Measurements from ENCODE around the gene INPP4B.

The INPP4B gene

DNA sequence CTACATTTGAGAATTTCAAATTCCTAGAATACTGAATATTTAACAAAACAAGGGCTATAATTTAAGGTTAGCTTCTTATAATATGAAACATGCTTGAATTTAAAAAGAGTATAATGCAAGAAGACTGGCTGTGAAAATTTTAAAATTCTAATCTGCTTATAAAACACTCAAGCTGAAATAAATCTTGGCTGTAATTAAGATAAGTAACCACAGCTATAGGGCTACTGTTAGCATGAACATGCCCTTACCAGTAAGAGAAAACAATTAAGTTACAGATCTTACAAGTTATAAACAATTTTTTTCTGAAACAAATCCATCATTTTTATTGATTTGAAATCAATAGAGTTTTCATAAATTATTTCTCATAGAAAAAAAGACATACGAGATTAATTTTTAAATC is 148.2 kb downstream of the INPP4B start:
- peaks cover 67% of the 10 kb centered on the region for H3K4me1 Mint-ChIP-seq (ENCODE audit: low read depth)
- H3K9me3 Mint-ChIP-seq: no peaks in the 10 kb centered on the region
- H3K36me3 Mint-ChIP-seq (ENCODE audit: low read depth): peaks cover 11% of the 10 kb centered on the region
- H3K27ac Mint-ChIP-seq: no peak overlapping the region
- no peaks in the 10 kb centered on the region for H3K27me3 Mint-ChIP-seq
- DNase-seq: no peak
- H3K4me3 Mint-ChIP-seq: no peak overlapping the region

DNA sequence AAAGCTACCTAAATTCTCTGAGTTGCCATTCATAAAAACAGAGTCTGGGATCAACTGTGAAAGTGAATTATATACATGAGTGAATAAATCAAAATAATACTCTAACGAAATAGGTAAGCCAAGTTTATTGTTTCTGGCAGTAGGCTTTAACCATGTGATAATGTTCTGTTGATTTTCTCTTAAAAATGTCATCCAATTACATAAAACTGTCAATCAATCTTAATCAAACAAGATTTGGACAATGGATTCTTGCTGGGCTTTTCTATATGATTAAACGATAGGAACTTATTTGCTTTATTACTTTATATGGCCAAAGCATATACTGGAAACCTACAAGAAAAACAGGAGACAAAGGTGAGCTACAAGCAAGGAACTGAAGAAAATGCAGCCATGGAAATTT is 148.8 kb downstream of the INPP4B start:
- Mint-ChIP-seq H3K27ac (peak overlapping the region; percentile 87), H3K36me3 (ENCODE audit: low read depth) (peaks cover 9% of the 10 kb centered on the region), H3K4me1 (ENCODE audit: low read depth) (peaks cover 64% of the 10 kb centered on the region), H3K27me3 (no peaks in the 10 kb centered on the region), H3K9me3 (no peaks in the 10 kb centered on the region), H3K4me3 (no peak overlapping the region)
- no peak for DNase-seq

DNA sequence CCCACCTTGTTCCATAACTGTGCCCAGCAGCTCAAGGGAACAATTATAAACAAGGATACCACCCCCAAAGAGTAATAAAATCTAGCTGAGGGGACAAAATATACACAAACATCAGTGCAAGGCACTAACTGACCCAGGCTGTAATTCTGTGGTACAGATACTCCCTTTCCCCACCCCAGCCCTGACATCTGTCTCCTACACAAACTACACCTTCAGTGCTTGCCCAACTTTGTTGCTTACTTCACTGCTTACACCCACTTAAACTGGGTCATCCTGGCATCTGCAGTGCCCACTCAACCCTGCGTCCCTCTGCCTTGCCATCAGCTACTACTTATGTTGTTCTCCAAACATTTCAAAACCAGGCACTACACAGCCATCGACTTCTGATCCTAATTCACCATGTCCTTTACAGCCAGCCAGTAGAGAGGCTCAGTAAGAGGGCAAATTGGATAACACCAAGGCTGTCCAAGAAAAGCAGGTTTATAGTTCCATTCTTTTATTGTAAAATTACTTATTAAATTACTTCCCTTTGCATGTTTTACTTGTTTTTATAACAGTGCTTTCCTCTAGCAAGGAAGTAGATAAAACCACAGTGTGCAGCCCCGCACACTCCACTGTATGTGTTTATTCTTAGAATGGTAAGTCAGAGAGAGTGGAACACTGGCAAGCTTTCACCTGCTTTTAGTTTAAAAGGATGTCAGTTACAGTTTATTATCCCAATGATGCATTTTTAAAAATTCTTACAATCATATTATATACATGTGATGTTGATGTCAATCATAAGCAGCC is 149.6 kb downstream of the INPP4B start:
- no peaks in the 10 kb centered on the region for H3K9me3 Mint-ChIP-seq
- H3K36me3 Mint-ChIP-seq (ENCODE audit: low read depth): peaks cover 11% of the 10 kb centered on the region
- no peaks in the 10 kb centered on the region for H3K27me3 Mint-ChIP-seq
- H3K4me3 Mint-ChIP-seq: peak overlapping the region; percentile 28
- H3K4me1 Mint-ChIP-seq (ENCODE audit: low read depth): peaks cover 65% of the 10 kb centered on the region
- H3K27ac Mint-ChIP-seq: peak overlapping the region; percentile 87
- DNase-seq: no peak

DNA sequence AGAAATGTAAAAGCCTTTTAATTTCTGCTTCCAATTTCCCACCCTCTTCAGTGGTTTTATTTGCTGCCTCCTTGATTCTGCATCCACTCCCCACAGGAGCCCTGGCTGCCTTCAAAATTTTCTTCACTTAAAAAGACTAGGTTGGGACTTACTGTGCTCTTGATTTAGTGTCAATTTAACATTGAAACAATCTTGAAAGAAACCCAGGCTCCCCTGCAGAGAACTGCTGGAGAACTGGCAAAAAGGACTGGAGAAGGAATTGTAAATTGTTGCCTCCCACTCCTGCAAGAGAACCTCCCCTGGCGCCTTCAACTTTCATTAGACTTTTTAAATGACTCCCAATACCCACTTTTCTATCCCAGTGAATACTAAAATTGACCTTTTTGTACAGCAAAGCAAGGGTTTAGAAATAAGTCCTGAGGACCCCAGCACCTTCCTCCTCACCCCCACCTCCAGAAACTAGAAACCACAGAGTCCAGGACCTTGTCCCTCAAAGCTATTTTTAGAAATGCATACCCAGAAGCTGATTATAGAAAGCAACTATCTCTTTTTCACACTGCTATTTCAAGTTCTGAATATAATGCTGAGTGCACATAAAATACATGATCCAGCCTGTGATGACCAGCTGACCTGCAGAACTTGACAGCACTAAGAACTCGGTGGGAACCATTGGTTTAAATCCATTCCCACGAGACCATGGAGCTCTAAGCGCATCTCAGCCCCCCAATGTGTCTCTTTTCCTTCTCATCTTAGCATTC is 155.5 kb downstream of the INPP4B start:
- Mint-ChIP-seq H3K36me3 (ENCODE audit: low read depth) (peaks cover 12% of the 10 kb centered on the region), H3K9me3 (peaks cover 7% of the 10 kb centered on the region), H3K4me1 (ENCODE audit: low read depth) (peaks cover 29% of the 10 kb centered on the region), H3K27ac (no peak overlapping the region), H3K27me3 (no peaks in the 10 kb centered on the region), H3K4me3 (no peak overlapping the region)
- no peak for DNase-seq

DNA sequence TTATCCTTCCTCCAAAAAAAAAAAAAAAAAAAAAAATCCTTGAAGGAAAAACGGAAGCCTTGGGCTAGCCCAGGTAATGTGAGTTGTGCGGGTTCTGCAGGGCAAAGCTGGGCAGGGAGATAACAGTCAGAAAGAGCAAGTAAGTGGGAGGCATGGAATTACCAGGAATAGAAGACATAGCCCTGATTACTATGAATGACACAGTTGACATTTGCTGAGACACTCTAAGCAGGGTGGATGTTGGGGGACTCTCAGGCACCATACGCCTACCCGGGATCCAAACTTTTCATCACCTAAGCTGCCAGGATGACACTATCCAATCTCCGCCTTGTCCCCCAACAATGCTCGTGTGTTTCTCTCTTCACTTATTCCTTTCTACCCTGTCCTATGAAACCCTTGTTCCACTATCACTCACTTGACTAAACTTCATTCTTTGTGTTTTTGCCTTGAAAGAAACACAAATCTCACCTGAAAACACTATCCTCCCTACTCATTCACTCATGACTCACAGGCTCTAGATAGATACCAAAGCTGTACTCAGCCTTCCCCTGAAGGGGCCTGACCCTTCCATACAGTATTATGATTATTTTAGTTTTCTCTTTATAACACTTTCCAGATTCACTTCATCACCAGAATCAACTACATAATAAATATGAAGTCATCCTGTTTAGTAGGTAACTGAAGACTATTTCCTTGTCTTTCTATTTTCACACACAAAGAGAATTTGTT is 158.4 kb downstream of the INPP4B start:
- DNase-seq: no peak
- no peak overlapping the region for H3K27ac Mint-ChIP-seq
- H3K36me3 Mint-ChIP-seq (ENCODE audit: low read depth): peaks cover 9% of the 10 kb centered on the region
- no peaks in the 10 kb centered on the region for H3K27me3 Mint-ChIP-seq
- H3K4me1 Mint-ChIP-seq (ENCODE audit: low read depth): peaks cover 24% of the 10 kb centered on the region
- no peak overlapping the region for H3K4me3 Mint-ChIP-seq
- peaks cover 9% of the 10 kb centered on the region for H3K9me3 Mint-ChIP-seq

DNA sequence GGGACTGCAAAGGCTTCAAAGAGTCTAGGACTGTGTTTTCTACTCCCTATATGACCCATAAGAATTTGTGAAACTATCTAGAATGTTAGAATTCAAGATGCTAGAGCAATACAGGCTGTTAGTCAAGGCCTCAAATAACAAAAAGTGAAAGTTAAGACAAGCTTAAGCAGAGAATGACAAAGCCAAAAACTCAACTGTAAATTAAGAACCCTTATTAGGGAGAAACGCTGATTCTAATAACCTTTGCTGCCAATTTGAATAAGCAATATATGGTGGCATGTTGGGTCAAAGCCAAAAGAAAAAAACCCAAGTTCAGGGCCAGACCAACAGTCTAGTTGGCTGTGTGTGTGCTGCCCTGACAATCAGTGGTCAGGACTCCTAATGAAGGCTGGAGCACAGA is 160.0 kb downstream of the INPP4B start:
- Mint-ChIP-seq H3K27ac (no peak overlapping the region), H3K4me1 (ENCODE audit: low read depth) (peaks cover 17% of the 10 kb centered on the region), H3K4me3 (no peak overlapping the region), H3K9me3 (peaks cover 9% of the 10 kb centered on the region), H3K27me3 (no peaks in the 10 kb centered on the region), H3K36me3 (ENCODE audit: low read depth) (peaks cover 7% of the 10 kb centered on the region)
- DNase-seq: no peak

DNA sequence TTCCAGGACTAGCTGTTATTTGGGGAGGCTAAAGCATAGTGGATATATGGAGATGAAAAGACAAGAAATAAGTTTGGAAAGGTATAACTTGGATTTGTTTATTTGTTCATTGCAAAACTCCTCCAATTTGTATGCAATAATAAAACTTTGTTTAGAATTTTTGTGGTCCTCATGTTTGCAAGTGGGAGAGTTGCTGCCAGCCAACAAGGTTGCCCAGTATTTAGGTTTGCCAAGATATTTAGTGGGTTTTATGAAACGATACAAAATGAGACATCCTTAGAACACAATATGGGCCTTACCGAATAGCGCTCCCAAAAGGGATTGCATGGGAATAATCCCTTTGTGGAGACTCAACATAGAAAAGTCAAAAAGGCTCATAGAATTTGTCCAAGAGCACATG is 162.1 kb downstream of the INPP4B start:
- Mint-ChIP-seq H3K4me3 (no peak overlapping the region), H3K27me3 (no peaks in the 10 kb centered on the region), H3K4me1 (ENCODE audit: low read depth) (peaks cover 17% of the 10 kb centered on the region), H3K36me3 (ENCODE audit: low read depth) (peaks cover 5% of the 10 kb centered on the region), H3K27ac (no peak overlapping the region), H3K9me3 (peaks cover 9% of the 10 kb centered on the region)
- no peak for DNase-seq

DNA sequence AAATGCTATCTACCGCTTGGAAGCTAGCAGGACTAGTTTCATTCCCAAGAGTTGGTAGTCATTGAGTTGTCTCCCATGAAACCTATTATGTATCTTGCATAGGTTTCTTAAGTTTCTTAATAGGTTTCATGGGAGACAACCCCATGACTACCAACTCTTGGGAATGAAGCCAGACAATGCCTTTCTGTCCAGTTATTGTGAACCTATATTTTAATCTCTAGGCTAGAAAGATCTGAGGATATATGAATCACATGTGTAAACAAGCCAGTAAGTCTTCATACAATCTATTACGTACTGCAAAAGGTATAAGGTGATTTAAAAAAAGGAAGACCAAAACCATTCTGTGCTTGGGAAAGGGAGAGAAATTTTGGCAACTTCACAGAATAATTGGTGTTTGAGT is 162.6 kb downstream of the INPP4B start:
- Mint-ChIP-seq H3K36me3 (ENCODE audit: low read depth) (peaks cover 5% of the 10 kb centered on the region), H3K9me3 (peaks cover 4% of the 10 kb centered on the region), H3K4me3 (no peak overlapping the region), H3K27me3 (no peaks in the 10 kb centered on the region), H3K27ac (no peak overlapping the region), H3K4me1 (ENCODE audit: low read depth) (peaks cover 14% of the 10 kb centered on the region)
- DNase-seq: no peak

DNA sequence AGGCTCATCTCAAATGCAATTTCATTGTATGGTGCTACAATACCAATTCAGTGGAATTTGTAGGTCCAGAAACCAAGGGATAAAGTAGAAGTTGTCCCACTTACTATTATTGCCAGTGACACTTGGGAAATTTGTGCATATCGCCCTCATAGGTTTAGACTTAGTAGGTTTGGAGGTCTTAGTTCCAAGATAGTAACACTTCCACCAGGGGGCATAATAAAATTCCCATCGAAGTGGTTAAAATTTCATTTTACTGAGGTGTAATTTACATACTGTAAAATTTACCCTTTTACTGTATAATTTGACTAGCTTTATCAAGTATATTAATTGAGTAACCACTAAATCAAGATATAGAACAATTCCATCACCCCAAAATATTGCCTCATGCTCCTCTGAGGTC is 174.6 kb downstream of the INPP4B start:
- Mint-ChIP-seq H3K27ac (no peak overlapping the region), H3K36me3 (ENCODE audit: low read depth) (peaks cover 55% of the 10 kb centered on the region), H3K4me3 (no peak overlapping the region), H3K27me3 (no peaks in the 10 kb centered on the region), H3K9me3 (peaks cover 52% of the 10 kb centered on the region), H3K4me1 (ENCODE audit: low read depth) (peaks cover 5% of the 10 kb centered on the region)
- no peak for DNase-seq

DNA sequence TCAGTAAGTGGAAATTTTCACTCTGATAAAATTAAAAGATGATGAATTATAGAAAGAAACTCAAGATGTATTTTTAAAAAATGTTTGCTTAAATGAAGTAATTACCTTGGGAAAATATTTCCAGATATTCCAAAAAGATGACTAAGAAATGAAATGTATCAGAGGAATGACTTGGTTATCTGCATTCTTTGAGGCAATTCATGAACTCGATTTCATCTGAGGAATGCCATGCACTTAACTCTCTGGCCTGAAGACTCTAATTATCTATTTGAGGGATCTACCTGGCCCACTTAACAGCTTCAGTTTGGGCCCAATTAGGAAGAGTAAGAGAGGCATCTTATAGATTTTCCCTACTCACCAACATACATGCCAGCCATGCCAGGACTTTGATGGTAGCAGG is 182.3 kb downstream of the INPP4B start:
- Mint-ChIP-seq H3K36me3 (ENCODE audit: low read depth) (peaks cover 68% of the 10 kb centered on the region), H3K4me3 (no peak overlapping the region), H3K9me3 (peaks cover 38% of the 10 kb centered on the region), H3K27ac (no peak overlapping the region), H3K4me1 (ENCODE audit: low read depth) (no peaks in the 10 kb centered on the region), H3K27me3 (no peaks in the 10 kb centered on the region)
- no peak for DNase-seq

DNA sequence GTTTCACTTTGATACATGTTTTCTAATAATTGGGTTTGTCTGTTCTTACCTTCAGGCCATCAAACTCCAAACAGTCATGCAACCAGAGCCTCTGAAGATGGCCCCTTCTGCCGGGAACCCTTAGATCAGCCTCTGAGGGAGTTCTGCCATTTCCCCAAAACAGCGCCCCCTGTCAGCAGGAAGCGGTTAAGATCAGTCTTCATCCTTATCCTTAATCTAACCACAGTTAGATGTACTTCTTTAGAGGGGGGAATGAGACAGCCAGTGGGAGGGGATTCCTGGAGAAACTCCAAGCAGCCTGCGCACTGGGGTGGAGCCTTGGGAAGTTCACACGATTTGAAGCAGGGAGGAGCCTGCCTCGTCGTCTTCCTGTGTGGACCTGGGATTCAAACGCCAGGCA is 185.4 kb downstream of the INPP4B start:
- no peak overlapping the region for H3K4me3 Mint-ChIP-seq
- no peak for DNase-seq
- H3K9me3 Mint-ChIP-seq: peaks cover 38% of the 10 kb centered on the region
- no peak overlapping the region for H3K27ac Mint-ChIP-seq
- no peaks in the 10 kb centered on the region for H3K4me1 Mint-ChIP-seq (ENCODE audit: low read depth)
- no peaks in the 10 kb centered on the region for H3K27me3 Mint-ChIP-seq
- H3K36me3 Mint-ChIP-seq (ENCODE audit: low read depth): peaks cover 68% of the 10 kb centered on the region

DNA sequence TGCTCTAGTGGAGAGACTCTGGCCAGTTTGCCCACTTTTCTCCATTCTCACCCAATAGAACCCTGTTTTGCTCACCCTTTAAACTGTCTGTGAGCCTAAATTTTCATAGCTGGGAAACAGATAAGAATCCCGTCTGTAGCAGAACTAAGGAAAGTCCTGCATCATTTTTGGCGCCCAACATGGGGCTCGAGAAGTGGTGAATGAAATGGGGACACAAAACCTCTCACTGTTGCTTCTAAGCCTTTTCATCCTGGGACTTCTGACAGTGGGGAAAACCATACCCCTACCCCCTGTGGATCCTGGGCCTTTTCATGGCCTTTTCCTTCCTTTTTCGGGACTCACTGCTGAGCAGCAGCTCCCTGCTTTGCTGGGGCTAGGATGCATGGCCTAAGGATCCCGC is 189.9 kb downstream of the INPP4B start:
- H3K36me3 Mint-ChIP-seq (ENCODE audit: low read depth): peaks cover 82% of the 10 kb centered on the region
- H3K4me1 Mint-ChIP-seq (ENCODE audit: low read depth): no peaks in the 10 kb centered on the region
- no peak overlapping the region for H3K27ac Mint-ChIP-seq
- H3K4me3 Mint-ChIP-seq: no peak overlapping the region
- H3K27me3 Mint-ChIP-seq: no peaks in the 10 kb centered on the region
- peaks cover 55% of the 10 kb centered on the region for H3K9me3 Mint-ChIP-seq
- DNase-seq: no peak

DNA sequence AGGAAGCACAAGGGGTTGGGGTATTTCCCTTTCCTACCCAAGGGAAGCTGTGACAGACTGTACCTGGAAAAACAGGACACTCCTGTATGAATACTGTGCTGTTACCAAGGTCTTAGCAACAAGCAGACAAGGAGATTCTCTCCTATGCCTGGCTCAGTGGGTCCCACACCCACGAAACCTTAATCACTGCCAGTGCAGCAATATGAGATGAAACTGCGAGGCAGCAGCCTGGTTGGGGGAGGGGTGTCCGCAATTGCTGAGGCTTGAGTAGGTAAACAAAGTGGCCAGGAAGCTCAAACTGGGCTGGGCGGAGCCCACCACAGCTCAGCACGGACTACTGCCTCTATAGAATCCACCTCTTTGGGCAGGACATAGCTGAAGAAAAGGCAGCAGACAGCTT is 197.7 kb downstream of the INPP4B start:
- Mint-ChIP-seq H3K4me1 (ENCODE audit: low read depth) (peaks cover 17% of the 10 kb centered on the region), H3K9me3 (peaks cover 57% of the 10 kb centered on the region), H3K36me3 (ENCODE audit: low read depth) (peaks cover 79% of the 10 kb centered on the region), H3K27ac (no peak overlapping the region), H3K4me3 (no peak overlapping the region), H3K27me3 (no peaks in the 10 kb centered on the region)
- DNase-seq: no peak

DNA sequence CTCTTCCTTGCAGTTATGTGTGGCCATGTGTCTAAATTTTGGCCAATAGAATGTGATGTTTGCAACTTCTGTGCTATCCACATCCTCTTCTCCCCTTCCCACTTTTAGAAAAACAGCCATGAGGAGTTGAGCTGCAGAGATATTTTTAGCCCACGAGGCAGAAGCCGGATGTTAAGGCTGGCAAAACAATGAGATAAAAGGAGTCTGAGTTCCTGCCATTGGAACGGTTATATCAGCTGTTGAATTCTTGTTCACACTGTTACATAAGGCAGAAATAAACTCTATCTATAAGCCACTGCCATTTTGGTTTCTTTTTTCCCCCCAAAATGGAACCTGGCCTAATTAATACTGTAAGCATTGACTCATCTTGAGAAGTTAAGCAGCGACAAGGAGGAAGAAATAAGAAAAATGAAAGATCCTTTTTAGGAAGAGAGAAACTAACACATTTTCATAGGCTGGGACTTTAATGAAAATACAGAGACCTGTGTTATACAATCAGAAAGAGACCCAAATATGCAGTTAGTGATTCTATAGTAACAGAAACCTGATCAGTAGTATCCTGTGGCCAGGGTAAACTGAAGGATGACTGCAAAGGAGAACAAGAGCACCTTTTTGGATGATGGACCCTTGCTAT is 200.5 kb downstream of the INPP4B start:
- Mint-ChIP-seq H3K27me3 (no peaks in the 10 kb centered on the region), H3K4me1 (ENCODE audit: low read depth) (peaks cover 17% of the 10 kb centered on the region), H3K9me3 (peaks cover 48% of the 10 kb centered on the region), H3K27ac (peak overlapping the region; percentile 70), H3K36me3 (ENCODE audit: low read depth) (peaks cover 70% of the 10 kb centered on the region), H3K4me3 (peak overlapping the region; percentile 15)
- DNase-seq: no peak

Data from activated T-cell treated with anti-CD3 and anti-CD28 coated beads, Interleukin-2, amount 50 U/mL, for 24 hours (primary cell).